SU-DHL-6 (cell line): Measurements from ENCODE around the gene FAM170B.

Experiments used
- CTCF ChIP-seq: fragments of 200-600 bp; sonication (generic); IDR thresholded peaks from one replicate; pipeline ENCODE4 v1.5.1; 2017; ENCODE audit warnings: antibody characterized with exemption, mild to moderate bottlenecking, low read length, moderate library complexity; ENCODE audit not compliant: insufficient read depth, poor library complexity, severe bottlenecking
- EZH2phosphoT487 ChIP-seq: fragments of 200-600 bp; sonication (generic), shearing (Covaris generic); conservative IDR thresholded peaks from 2 replicates; pipeline ENCODE4 v1.6.1; 2018; ENCODE audit warnings: mild to moderate bottlenecking, antibody characterized with exemption, low read length, moderate library complexity, mixed read lengths

- TF ChIP-seq CTCF (no peak), EZH2phosphoT487 (no peak)
These were observed 17.1 kb downstream of the FAM170B start for GRCh38 chr10:49116509-49117375.
